Liver (tissue), 3 donors: ENCODE measurements around the gene PHF24.

ENCODE experiments used
- ATF3 ChIP-seq: IDR thresholded peaks from 2 replicates; pipeline ENCODE4 v1.6.1; 2016; ENCODE audit warnings: antibody characterized with exemption
- CTCF ChIP-seq: fragments of 150-350 bp; IDR thresholded peaks from 2 replicates; pipeline ENCODE4 v1.5.1; 2017; ENCODE audit warnings: improper control_type of control experiment, low read depth, low read length; ENCODE audit not compliant: missing input control
- JUND ChIP-seq, 2 donors: IDR thresholded peaks; 2 replicates each; pipeline ENCODE4 v1.6.1; 2016; ENCODE audit warnings: antibody characterized with exemption in 2 of 2
- RAD21 ChIP-seq, 2 donors: IDR thresholded peaks; 2 replicates each; pipeline ENCODE4 v1.6.1; 2016; ENCODE audit warnings: antibody characterized with exemption in 2 of 2, mild to moderate bottlenecking in 2 of 2
- RXRA ChIP-seq, 2 donors: IDR thresholded peaks; 2 replicates each; pipeline ENCODE4 v1.6.1; 2017 to 2018; ENCODE audit warnings: antibody characterized with exemption in 2 of 2, mild to moderate bottlenecking in 1 of 2
- TAF1 ChIP-seq: conservative IDR thresholded peaks from 2 replicates; pipeline ENCODE4 v1.6.1; 2016; ENCODE audit warnings: antibody characterized with exemption, mild to moderate bottlenecking
- YY1 ChIP-seq: IDR thresholded peaks from 2 replicates; pipeline ENCODE4 v1.6.1; 2016; ENCODE audit warnings: antibody characterized with exemption, mild to moderate bottlenecking
- ZBTB33 ChIP-seq: IDR thresholded peaks from 2 replicates; pipeline ENCODE4 v1.6.1; 2016; ENCODE audit warnings: antibody characterized with exemption
- donor health status: healthy.
- donor health status: healthy.

DNA sequence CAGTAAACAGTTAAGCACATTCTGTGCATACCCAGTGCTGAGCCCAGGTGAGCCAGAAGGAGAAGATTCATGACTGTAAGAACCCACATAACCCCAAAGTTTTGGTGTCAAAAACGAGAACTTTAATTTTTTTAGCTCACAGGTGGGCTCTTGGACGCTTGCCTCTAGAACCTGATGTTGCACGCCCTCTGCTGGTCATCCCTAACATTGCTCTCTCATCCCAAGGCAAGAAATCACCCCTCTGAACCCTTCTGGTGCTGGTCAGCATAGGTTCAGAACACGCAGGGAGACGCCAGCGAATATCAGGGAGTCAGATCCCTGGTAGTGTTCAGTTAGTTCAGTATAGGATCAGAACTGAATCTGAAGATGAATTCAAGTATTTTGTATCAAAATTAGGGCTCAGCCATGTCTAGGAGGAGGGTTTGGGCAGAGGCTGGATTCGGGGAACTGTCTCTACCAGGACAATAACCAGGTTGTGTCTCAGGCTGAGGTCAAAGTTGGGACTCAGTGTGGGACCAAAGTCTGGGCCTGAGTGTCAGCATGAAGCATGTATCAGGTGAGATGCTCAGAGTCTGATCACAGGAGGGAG lies 27.3 kb downstream of the PHF24 start:
- TF ChIP-seq JUND (IDR thresholded peaks at IDR 0.05) (no peak), CTCF (peak; percentile 76), ZBTB33 (no peak), RXRA (IDR thresholded peaks at IDR 0.05) (no peak), YY1 (no peak), TAF1 (no peak), RAD21 (IDR thresholded peaks at IDR 0.05) (peak; percentile 70 to 82), ATF3 (no peak)
